Measurements from ENCODE around the gene AVPR2.

DNA sequence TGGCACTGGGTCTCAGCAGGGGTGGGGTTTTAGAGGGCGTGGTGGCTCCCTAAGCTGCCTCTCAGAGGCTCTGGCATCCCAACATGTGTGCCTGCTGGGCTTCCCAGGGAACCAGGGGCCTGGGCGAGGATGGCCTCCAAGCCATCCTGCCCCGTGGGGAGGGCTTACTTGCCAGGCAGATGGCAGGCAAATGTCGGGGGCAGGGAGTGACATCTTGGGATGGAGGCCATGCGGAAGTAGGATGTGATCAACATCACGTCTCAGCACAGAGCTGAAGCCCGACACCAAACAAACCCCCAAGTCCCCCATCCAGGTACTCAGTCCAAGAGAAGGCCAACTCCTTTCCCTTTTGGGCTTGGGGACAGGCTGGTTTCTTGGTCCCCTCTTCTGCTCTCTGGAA, 23.2 kb upstream of the AVPR2 start:
- TF ChIP-seq ESRRG (CRISPR knock-in tag; IDR thresholded peaks at IDR 0.05): no peak
- no peak for TF ChIP-seq PPARA (CRISPR knock-in tag; IDR thresholded peaks at IDR 0.05; ENCODE audit: borderline replicate concordance)
- TF ChIP-seq, protein P1, sequence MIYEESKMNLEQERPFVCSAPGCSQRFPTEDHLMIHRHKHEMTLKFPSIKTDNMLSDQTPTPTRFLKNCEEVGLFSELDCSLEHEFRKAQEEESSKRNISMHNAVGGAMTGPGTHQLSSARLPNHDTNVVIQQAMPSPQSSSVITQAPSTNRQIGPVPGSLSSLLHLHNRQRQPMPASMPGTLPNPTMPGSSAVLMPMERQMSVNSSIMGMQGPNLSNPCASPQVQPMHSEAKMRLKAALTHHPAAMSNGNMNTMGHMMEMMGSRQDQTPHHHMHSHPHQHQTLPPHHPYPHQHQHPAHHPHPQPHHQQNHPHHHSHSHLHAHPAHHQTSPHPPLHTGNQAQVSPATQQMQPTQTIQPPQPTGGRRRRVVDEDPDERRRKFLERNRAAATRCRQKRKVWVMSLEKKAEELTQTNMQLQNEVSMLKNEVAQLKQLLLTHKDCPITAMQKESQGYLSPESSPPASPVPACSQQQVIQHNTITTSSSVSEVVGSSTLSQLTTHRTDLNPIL (CRISPR knock-in tag; IDR thresholded peaks at IDR 0.05; ENCODE audit: low read depth): no peak
- TF ChIP-seq, protein P2, sequence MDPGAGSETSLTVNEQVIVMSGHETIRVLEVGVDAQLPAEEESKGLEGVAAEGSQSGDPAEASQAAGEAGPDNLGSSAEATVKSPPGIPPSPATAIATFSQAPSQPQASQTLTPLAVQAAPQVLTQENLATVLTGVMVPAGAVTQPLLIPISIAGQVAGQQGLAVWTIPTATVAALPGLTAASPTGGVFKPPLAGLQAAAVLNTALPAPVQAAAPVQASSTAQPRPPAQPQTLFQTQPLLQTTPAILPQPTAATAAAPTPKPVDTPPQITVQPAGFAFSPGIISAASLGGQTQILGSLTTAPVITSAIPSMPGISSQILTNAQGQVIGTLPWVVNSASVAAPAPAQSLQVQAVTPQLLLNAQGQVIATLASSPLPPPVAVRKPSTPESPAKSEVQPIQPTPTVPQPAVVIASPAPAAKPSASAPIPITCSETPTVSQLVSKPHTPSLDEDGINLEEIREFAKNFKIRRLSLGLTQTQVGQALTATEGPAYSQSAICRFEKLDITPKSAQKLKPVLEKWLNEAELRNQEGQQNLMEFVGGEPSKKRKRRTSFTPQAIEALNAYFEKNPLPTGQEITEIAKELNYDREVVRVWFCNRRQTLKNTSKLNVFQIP (CRISPR knock-in tag; IDR thresholded peaks at IDR 0.05; ENCODE audit: borderline replicate concordance, low read depth): no peak
- TF ChIP-seq, protein P3, sequence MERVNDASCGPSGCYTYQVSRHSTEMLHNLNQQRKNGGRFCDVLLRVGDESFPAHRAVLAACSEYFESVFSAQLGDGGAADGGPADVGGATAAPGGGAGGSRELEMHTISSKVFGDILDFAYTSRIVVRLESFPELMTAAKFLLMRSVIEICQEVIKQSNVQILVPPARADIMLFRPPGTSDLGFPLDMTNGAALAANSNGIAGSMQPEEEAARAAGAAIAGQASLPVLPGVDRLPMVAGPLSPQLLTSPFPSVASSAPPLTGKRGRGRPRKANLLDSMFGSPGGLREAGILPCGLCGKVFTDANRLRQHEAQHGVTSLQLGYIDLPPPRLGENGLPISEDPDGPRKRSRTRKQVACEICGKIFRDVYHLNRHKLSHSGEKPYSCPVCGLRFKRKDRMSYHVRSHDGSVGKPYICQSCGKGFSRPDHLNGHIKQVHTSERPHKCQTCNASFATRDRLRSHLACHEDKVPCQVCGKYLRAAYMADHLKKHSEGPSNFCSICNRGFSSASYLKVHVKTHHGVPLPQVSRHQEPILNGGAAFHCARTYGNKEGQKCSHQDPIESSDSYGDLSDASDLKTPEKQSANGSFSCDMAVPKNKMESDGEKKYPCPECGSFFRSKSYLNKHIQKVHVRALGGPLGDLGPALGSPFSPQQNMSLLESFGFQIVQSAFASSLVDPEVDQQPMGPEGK (CRISPR knock-in tag; IDR thresholded peaks at IDR 0.05; ENCODE audit: borderline replicate concordance): no peak
- TF ChIP-seq ZC3H10 (CRISPR knock-in tag; IDR thresholded peaks at IDR 0.05): no peak
